Endometrial microvascular endothelial cells (primary cell): ENCODE measurements around the gene DYRK1B. TPM values are rescaled to one million over a fixed set of nuclear protein-coding genes. Genes with fewer than 3 reads are reported as not detected.
"Not testable (repeated sequence)": the region's sequence is repeated elsewhere in the genome, so short reads cannot be mapped to it uniquely, and the experiment has no call there.

Source experiments
- in situ Hi-C: cut with HindIII; loops from 2 replicates; pipeline ENCODE4 v1.10.0; 2017; ENCODE audit warnings: low sequenced_read_pairs, low pct_unique_long_range_greater_than_20kb; ENCODE audit errors: inconsistent ontology term
- total RNA-seq: library from RNA; depleted of rRNA; stranded (reverse); fragments of >200 nt; gene quantifications from one replicate; pipeline ENCODE4 v1.2.3, GENCODE V29; 2015; ENCODE audit errors: inconsistent ontology term

DYRK1B gene
- total RNA-seq, 1 donor from 2014 or later = 13.2 TPM

DNA sequence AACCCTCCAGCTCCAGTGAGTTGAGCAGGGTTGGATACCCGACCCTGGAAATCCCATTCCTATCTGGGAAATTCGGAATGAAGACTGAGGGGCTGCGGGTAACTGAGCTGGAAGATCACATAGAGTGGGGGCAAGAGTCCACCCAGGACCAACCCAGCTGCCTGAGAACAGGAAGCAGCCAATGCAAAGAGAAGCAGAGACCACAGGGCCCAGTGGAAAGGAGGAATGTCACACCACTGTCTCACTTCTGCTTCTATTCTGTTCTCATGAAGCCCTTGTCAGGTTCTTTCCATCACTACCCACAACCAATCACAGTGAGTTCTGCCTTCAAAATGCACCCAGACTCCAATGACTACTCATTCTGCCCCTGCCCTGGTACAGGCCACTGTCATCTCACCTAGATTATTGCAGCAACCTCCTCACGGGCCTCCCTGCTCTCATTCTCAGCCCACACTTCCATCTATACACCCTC lies 15.3 kb downstream of the DYRK1B start:
- in situ Hi-C loops = no loop called here

DNA sequence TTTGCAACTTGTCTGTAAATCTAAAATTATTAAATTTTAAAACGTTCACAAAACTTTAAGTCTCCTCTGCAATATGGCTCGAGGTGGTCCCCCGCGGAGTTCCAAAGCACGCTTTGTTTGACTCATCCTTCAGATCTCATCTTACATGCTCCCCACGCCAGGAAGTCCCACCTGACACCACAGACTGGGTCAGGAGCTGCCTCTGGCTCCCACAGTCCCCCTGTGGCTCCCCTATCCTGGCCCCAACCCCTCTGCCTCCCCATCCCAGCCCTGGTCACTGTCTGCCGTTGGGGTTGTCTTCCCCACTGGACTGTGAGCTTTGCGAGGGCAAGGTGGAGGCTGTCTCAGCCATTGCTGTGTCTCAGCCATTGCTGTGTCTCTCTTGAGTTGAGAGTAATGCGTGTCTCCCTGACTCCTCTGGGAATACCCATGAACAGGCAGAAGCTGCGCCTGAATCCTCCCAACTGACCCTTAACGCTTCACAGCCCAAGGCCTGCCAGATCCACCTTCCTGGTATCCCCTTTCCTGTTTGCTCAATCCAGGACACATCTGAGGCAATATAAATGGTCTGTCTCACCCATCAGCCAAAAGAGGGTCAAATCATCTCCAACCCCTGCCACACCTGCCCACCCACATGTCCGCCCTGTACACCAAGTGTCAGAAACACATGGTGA lies 15.9 kb downstream of the DYRK1B start:
- in situ Hi-C loops = no loop called here

DNA sequence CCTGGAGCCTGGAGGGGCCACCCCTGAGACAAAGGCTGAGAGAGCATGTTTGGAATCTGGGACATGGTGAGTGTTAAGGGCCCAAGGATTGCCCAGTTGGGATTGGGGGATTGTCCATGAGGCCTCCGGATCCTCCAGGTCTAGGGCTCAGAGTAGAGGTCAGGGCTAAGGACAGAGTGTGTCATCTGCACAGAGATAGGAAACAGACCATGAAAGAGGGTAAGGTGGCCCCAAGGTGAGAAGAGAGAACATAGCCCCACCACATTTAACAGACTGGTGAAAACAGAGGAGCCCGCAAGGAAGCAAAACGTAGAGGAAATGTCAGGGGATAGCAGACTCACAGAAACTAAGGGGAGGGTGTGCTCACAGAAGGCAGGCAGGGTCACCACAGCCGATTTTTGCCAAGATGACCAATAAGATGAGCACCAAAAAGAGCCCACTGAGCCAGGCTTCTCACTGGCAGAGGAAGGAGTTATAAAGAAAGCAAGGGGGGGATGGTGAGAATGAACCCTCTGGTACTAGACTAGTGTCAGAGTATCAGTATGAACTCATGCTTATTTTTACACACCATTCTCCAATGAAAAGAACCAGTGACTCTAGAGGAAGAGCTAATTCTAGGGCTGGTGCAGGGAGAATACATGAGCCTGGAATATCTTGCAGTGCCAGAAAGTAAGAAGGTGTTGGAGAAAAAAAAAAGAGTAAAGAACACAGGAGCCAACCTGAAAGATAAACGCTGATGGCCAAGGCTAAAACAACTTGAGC lies 17.5 kb downstream of the DYRK1B start:
- in situ Hi-C loops = no loop called here

DNA sequence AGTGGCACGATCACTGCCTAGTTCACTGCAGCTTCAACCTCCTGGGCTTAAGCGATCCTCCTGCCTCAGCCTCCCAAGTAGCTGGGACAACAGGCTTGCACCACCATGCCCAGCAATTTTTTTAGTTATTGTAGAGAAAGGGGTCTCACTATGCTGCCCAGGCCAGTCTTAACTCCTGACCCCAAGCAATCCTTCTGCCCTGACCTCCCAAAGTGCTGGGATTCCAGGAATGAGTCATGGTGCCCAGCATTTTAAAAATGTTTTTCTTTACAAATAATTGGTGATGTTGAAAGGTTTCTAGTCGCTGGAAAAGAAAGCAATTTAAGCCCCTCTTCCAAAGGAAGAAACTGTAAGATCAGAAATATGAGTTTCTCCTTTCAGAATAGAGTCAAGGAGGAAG lies 19.4 kb downstream of the DYRK1B start:
- in situ Hi-C loops = no loop called here

DNA sequence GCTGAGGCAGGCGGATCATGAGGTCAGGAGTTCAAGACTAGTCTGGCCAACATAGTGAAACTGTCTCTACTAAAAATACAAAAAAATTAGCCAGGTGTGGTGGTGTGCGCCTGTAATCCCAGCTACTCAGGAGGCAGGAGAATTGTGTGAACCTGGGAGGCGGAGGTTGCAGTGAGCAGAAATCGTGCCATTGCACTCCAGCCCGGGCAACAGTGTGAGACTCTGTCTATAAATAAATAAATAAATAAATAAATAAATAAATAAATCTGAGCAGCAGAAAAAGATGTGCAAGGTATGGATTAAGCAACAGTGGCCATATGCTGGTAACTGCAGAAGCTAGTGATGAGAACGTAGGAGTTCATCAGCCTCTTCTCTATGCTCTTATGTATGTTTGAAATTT lies 19.9 kb downstream of the DYRK1B start:
- in situ Hi-C loops = not testable (repeated sequence)

DNA sequence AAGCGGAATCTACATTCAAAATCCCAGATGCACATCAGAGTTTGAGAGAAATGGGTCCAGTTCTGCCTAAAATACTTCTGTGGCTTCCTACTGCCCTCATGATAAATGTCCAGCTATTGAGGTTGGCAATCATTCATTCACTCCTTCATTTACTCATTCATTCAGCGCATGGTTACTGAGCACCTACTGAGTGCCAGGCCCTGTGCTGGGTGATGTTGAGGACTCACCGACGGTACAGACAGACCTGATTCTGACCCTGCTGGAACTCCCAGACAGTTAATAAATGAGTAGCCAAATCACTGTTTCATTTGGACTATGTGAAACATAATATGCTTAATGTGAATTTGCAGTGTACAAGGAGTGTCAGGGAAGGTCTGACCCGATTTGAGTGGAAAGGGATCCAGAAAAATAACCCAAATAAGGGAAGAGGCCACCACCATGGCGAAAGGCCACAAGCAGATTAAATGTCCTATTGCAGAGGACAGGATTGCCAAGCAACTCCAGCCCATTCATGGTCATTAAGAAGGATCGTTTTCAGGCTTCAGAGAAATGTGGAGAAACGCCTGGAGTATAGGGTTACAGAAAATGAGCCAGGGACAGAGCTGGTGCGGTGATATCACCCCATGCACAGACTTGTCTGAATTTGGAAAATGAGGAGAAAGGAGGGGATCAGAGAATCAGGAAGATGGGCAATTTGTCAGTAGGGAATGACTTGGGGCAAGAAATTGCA lies 20.5 kb downstream of the DYRK1B start:
- in situ Hi-C loops = no loop called here

DNA sequence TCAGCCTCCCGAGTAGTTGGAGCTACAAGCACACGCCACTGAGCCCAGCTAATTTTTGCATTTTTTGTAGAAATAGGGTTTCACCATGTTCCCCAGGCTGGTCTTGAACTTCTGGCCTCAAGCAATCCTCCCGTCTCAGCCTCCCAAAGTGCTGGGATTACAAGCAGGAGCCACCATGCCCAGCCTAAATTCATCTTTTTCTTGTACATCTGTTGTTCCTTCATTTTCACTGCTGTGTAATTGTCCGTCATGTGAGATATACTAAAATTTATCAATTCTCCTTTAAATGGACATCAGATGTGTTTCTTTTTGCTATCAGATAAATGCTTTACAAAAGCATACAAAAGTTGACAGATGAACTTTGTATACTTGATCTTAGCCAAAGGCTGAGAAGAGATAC lies 22.9 kb downstream of the DYRK1B start:
- in situ Hi-C loops = no loop called here

DNA sequence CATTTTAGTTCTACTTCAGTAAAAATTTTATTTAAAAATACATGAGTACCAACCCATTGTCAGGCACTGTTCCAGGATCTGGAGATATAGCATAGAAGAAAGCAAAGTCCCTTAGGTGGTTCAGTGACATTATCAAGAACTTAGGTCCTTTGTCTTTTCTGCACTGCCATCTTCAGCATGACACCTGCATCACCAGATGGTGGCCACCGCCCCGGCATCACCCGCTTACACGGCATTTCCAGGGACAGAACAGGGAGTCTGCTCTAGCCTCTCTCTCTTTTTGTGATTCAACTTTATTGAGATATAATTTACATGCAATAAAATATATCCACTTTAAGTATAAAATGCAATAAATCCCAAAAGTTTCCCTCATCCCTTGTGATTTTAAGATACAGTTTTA lies 23.5 kb downstream of the DYRK1B start:
- in situ Hi-C loops = no loop called here

DNA sequence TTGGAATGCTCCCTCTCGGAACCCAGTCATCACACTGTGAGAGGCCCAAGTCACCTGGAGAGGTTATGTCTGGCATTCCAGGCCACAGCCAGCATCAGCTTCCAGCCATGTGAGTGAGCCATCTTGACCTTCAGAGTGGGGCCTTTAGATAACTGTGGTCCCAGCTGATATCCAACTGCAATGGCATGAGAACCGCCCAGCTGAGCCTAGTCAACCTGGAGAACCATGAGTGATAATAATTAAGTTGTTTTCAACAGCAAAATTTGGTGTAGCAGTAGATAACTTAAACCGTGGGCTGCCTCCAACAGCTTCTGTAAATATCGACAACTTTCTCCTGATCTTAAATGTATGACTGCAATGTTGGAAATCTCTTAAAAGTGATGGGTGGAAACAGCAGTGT lies 24.6 kb downstream of the DYRK1B start:
- in situ Hi-C loops = no loop called here

DNA sequence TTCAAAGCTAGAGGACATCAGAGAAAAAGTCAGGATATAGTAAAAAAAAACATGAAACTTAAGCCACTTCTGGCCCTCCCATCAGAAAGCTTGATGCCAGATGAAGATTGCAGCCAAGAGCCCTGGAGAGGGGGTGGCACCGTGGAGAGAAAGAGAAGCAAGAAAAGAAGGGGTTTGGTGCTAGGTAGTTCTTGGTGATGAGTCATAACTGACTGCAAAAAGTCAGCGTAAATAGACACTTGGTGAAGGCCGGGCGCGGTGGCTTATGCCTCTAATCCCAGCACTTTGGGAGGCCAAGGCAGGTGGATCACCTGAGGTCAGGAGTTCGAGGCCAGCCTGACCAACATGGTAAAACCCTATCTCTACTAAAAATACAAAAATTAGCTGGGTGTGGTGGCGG lies 25.3 kb downstream of the DYRK1B start:
- in situ Hi-C loops = not testable (repeated sequence)

DNA sequence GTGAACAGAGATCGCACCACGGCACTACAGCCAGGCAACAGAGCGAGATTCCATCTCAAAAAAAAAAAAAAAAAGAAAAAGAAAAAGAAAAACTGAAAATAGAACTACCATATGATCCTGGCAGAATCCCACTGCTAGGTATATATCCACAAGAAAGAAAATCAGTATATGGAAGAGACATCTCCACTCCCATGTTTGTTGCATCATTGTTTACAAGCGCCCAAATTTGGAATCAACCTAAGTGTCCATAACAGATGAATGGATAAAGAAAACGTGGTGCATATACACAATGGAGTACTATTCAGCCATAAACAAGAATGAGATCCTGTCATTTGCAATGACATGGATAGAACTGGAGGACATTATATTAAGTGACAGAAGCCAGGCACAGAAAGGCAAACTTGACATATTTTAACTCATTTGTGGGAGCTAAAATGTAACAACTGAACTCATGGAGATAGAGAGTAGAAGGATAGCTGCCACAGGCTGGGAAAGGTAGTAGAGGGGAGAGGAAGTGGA lies 26.1 kb downstream of the DYRK1B start:
- in situ Hi-C loops = no loop called here

DNA sequence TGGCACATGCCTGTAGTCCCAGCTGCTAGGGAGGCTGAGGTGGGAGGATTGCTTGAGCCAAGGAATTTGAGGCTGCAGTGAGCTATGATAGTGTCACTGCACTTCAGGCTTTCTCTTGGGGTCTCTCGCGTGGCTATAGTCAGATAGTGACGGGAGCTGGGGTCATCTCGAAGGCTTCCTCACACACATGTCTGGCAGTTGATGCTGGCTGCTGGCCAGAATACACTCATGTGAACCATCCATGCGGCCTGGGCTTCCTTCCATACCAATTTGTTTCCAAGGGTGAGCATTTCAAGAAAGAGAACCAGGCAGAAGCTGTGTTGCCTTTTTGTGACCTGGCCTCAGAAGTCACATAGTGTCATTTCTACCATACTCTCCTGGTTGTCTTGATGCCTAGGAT lies 28.9 kb downstream of the DYRK1B start:
- in situ Hi-C loops = no loop called here

DNA sequence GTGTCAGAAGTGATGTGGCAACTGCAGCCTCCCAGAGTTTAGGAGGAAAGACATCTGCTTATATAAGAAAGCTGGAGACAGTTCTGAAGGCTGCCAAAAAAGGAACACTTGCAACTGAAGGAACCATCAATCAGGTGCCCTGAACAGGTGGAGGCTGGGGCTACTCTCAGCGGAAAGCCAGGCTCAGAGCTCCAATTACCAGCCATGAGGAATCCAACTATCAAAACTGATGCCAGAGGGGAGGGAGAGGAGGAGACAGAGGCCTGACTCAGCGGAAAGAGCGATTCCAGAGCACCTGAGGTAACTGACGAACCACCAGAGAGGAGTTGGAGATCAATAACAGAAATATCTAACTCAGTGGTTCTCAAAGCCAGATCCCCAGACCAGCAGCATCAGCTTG lies 31.0 kb downstream of the DYRK1B start:
- in situ Hi-C loops = no loop called here

DNA sequence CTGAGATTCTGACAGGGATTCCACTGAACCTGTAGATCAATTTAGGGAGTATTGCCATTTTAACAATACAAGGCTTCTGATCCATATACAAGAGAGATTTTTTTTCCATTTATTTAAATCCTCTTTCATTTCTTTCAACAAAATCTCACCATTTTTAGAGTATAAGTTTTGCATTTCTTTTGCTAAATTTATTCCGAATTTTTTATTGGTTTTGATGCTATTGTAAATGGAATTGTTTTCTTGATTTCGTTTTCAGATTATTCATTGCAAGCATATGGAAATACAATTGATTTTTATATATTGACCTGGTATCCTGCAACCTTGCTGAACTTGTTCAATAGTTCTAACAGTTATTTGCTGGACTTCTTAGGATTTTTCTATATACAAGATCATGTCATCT lies 36.9 kb downstream of the DYRK1B start:
- in situ Hi-C loops = no loop called here

DNA sequence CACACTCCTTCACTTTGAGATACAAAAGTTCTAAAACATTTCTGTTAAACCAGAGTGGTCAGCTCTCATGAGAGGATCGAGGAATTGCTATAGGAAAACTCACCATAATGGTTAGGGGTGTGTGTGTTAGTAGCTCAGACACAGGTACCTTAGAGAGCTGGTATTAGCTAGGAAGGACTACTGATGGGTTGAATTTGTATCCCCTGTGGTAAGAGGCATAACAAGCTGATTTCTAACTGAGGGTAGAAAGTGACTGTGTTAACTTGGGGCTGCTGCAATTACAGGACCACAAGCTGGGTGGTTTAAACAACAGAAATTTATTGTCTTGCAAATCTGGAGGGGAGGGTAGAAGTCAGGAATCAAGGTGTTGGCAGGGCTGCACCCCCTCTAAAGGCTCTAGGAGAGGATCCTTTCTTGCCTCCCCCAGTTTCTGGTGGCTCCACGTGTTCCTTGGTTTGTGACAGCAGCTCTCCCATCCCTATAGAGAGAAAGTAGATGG lies 37.9 kb downstream of the DYRK1B start:
- in situ Hi-C loops = no loop called here

DNA sequence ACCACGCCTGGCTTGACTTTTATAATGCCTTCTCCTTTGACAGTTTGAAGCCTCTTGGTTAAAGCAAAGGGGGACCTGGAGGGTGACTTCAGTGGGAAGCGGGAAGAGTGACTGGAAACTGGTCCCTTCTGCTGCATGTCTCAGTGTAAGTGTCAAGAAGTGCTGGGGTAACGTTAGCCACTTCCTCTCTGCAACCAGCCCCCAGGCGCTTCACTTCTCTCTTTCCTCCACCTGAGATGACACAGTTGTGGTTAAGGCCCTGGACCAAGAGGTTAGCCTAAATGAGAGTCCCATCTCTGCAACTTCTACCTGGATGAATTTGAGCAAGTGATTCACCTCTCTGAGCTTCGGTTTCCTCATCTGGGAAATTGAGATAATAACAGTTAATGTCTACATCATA lies 39.0 kb downstream of the DYRK1B start:
- in situ Hi-C loops = no loop called here

DNA sequence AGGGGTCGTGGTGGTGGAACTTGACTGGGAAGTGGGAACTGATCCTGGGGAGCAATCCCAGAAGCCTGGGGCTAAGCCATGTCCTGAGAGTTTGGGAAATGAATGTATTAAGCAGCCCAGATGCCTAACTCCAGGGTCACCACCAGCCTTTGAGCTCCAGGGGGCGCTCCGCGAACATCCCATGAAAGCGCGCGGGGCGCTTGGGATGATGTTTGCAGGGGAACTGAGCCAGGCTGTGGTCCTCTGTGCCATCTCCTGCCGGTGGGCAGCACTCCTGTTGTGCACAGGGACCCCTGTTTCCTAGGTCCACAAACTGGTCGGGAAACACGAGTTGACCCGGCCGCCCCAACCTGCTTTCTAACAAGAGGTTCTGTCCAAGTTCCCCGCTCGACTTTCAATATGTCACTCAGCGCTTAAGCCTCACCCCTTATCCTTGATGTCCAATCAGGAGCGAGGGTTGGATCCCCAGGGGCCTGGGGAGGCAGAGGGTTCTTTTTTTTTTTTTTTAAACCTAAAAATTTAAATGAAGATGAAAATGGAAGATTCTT lies 40.9 kb downstream of the DYRK1B start:
- in situ Hi-C loops = no loop called here

DNA sequence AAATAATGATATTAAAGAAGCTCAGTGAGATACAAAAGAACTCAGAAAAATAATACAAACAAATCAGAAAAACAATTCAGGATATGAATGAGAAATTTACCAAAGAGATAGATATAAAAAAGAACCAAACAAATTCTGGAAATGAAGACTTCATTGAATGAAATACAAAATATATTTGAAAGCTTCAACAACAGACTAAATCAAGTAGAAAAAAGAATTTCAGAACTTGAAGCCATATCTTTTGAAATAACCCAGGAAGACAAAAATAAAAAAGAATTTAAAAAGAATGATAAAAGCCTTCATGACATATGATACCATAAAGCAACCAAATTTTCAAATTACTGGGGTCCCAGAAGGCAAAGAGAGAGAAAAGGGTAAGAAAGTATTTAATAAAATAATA lies 45.7 kb downstream of the DYRK1B start:
- in situ Hi-C loops = no loop called here

DNA sequence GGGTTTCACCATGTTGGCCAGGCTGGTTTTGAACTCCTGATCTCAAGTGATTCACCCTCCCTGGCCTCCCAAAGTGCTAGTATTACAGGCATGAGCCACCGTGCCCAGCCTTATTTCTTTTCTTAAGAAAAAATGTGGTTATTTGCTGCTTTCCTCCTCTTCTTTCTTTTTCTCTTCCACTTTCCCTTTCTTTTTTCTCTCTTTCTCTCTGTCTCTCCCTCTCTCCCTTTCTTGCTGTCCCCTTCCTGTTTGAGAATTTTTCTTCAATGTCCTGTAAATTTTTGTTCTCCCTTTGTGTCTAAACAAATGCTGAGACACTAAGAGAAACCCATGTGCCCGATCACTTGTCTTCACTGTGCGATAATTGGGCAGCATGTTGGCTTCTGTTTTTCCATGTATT lies 53.1 kb downstream of the DYRK1B start:
- in situ Hi-C loops = no loop called here
